GOT3 (cell line): ENCODE data around the gene BCR.

Experiments used
- DNase-seq: peaks from one replicate; lab custom pipeline; 2025; ENCODE audit warnings: mixed read lengths; lab: John Stamatoyannopoulos, UW

Gene BCR

GRCh38 chr22:23262518-23263332, 82.4 kb downstream of the BCR start:
- no peak for DNase-seq

- no peak for DNase-seq
Measured at GRCh38 chr22:23263651-23264555, 83.6 kb downstream of the BCR start.

DNA sequence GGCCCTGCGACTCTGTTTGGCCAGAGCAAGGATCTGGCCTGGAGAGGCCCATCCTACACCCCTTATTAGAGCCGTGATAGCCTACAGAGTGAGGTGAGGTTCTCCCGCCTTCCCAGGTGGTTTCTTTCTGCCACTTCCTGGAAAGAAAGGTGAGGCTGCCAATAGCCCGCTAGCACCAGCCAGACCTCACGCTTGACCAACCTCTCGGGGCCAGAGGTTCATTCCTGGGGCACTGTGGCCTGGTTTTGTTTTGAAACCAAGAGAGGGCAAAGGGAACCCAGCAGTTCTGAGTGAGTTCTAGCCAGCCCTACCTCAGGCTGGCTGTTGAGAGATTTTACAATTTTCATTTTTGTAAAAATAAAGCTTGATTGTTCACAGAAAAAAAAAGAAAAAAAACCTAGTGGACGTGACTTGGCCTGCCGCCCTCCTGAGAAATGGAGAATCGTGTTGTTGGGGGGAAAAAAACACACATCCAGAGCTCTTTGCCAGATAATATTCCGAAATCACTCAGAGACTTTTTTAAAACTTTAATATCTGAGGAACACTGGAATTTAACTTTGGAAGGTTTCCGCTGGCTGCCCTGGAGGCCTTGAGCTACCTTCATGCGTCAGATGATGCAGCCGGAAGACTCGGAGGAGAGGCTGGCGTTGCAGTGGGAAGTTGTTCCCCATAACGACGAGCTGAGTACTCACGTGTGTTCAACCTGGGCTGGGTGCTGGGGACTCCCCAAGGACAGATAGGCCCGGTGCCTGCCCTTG, 84.5 kb downstream of the BCR start:
- DNase-seq: no peak

- DNase-seq: no peak
Measured at GRCh38 chr22:23265368-23265700, 85.0 kb downstream of the BCR start.

GRCh38 chr22:23266780-23267179, 86.5 kb downstream of the BCR start:
- DNase-seq: no peak

DNA sequence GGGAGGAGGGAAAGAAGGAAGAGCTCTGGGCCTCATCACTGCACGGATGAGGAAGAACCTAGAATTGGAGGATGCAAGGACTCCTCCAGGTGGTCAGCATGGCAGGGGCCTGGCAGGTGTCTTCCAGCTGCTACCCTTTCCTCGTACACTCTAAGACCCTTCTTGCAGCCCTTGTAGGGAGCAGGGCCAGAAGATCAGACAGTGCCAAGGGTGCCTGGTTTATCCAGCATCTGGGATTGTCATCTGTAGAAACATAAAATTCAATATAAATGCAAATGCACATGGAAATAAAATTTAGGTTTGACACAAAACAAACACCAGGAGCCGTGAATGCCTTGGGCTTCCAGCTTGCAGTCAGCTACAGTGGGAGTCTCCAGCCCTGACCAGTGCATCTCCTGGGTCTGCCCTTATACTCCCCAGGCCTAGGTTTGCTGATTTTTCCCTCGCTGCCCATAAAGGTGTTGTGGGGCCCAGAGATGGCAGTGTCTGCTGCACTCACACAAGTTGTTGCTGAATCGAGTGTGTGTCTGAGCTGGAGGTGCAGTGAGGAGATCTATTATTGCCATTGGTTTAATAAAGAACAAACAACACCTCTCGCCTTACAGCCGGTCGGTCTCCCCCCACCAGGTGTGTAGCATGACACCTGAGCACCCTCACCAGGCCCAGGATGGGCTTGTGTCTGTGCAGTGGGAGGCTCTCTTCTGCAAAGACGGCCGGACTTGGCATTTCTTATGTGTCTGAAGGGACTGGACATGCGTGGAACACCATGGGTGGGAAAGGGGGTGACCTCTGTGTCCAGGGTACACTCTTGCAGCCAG, 87.1 kb downstream of the BCR start:
- DNase-seq: no peak

GRCh38 chr22:23268139-23268712, 87.9 kb downstream of the BCR start:
- DNase-seq: no peak

- no peak for DNase-seq
Measured at GRCh38 chr22:23268877-23269276, 88.6 kb downstream of the BCR start.

GRCh38 chr22:23269441-23270211, 89.3 kb downstream of the BCR start:
- DNase-seq: no peak

GRCh38 chr22:23270212-23270733, 90.0 kb downstream of the BCR start:
- DNase-seq: no peak

DNA sequence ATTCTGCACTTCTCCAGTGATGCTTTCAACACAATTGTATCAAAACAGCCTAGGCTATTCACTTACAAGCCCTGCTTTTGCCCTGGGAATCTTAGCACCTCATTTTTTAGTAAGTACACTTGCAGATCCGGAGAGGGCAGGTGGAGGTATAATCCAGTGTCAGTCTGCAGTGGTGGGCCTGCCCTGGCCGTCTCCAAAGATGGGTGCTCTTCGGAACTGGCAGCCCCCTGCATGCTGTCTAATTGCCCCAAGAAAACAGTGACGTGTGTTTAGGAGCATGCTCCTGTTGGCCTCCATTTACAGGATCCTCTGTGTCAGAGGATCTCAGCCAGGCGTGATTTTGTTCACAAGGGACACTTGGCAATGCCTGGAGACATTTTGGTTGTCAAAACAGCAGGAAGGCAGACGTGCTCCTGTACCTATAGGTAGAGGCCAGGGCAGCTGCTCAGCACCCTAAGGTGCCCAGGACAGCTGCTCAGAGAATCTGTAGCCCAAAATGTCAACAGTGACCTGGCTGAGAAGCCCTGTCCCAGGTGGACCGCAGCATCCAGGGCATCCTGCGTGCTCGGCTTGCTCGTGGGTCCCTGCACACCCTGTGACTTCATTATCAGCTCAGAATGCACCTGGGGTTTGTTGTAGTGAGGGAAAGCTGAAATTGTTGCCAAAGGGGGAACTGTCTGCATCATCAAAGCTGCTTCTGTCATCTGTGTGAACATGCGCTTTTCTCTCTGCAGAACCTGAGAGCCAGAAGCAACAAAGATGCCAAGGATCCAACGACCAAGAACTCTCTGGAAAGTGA, 90.7 kb downstream of the BCR start:
- no peak for DNase-seq

DNA sequence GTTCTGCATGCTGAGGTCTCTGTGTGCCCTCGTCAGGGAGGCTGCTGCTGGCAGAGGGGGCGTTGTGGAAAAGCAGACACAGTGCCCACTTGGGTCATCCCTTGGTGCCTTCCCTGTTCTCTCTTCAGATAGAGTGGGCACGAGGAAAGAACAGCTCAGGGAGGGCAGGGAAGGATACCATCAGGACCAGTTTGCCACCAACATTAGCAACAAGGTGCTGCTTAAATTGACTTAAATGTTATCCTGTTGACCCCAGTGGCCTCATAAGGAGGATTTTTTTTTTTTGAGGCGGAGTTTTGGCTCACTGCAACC, 91.2 kb downstream of the BCR start:
- no peak for DNase-seq

GRCh38 chr22:23272371-23272770, 92.1 kb downstream of the BCR start:
- no peak for DNase-seq

DNA sequence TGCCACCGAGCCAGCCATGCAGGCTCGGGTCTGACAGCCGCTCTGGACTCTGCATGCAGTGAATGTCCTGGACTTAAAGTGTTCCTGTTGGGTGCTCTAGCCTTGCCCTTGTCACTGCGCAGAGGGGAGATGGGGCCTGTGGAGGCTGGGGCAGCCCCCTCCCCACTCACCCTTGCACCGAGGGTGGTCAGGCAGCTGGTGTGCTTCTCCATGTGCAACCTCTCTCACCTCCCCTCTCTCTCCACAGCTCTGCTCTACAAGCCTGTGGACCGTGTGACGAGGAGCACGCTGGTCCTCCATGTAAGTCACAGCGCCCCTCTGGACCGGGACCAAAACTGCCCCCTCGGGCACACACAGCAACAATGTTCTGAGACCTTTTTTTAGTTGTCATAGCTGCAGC, 92.5 kb downstream of the BCR start:
- DNase-seq: no peak

DNA sequence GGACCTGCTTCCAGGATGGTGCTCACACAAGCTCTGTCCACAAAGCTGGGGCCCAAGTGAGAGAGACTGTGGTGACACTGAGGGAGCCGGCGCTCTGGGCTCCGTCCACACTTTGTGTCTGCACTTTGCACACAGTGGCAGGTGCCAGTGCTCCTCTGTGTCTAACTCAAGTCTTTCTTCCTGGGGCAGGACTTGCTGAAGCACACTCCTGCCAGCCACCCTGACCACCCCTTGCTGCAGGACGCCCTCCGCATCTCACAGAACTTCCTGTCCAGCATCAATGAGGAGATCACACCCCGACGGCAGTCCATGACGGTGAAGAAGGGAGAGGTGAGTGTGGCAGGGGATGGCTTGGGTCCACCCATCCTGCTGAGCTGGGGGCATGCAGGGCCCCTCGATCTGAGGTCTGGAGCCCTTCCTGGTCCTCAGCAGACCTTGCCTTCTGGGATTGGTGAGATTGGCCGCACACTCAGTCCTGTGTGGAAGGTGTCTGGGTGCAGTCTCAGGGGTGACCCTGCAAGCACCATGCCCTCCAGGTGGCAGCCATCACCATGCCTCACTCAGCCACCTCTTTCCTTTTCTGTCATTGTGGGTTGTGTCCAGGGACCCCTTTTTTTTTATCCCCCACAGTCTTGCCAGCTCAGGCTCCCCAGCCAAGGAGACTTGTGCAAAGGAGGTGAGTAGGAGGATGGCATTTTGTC, 93.3 kb downstream of the BCR start:
- DNase-seq: no peak

GRCh38 chr22:23274146-23274526, 93.8 kb downstream of the BCR start:
- DNase-seq: no peak

DNA sequence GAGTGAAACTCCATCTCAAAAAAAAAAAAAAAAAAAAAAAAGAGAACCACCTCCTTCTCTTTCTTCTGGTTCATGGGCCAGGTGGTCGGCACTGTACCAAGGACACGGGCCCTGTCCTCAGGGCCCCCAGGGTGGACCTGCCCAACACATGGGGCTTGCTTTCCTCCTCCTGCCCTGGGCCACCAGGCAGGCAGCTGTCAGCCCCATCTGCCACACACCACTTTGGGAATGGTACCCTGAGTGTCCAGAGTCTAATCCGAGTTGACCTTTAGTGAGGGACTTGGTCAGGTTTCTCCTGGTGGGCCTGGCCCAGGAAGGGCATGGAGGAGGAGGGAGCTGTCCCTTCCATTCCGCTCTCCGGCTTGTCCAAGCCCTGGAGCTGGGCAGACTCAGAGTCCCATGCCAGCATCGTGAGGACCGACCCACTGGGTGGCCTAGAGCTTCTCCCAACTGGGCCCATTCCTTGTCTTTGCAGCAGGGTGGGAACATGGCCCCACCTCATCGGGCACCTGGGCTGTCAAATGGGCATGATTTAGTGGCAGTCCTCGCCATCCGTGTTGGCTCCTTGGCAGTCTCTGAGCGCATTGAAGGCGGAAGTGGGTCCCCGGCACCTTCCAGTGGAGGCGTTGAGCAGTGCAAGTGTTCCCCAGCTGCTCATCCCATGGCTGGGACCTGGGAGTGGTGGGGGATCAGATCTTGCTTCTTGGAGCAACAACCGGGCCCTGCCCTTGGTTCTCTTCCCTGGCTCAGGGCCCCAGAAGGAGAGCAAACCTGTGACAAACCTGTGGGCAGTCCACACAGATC, 94.8 kb downstream of the BCR start:
- DNase-seq: no peak

- no peak for DNase-seq
Measured at GRCh38 chr22:23275751-23276150, 95.4 kb downstream of the BCR start.
